GM12872 (cell line): ENCODE results near the gene LRP5.

Experiments
- TF ChIP-seq, protein P1 (sequence below): IDR thresholded peaks from 3 replicates; pipeline ENCODE4 v1.5.1; 2011; ENCODE audit warnings: low read depth, mild to moderate bottlenecking, low read length, moderate library complexity; ENCODE audit not compliant: insufficient read depth

The LRP5 gene

GRCh38 chr11:68328374-68329091 is 16.1 kb downstream of the LRP5 start:
- TF ChIP-seq, protein P1, sequence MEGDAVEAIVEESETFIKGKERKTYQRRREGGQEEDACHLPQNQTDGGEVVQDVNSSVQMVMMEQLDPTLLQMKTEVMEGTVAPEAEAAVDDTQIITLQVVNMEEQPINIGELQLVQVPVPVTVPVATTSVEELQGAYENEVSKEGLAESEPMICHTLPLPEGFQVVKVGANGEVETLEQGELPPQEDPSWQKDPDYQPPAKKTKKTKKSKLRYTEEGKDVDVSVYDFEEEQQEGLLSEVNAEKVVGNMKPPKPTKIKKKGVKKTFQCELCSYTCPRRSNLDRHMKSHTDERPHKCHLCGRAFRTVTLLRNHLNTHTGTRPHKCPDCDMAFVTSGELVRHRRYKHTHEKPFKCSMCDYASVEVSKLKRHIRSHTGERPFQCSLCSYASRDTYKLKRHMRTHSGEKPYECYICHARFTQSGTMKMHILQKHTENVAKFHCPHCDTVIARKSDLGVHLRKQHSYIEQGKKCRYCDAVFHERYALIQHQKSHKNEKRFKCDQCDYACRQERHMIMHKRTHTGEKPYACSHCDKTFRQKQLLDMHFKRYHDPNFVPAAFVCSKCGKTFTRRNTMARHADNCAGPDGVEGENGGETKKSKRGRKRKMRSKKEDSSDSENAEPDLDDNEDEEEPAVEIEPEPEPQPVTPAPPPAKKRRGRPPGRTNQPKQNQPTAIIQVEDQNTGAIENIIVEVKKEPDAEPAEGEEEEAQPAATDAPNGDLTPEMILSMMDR, result no peak

- TF ChIP-seq, protein P1, result no peak
These were observed 17.1 kb downstream of the LRP5 start for GRCh38 chr11:68329536-68329935.

GRCh38 chr11:68329978-68330699 is 17.7 kb downstream of the LRP5 start:
- TF ChIP-seq, protein P1, result no peak

DNA sequence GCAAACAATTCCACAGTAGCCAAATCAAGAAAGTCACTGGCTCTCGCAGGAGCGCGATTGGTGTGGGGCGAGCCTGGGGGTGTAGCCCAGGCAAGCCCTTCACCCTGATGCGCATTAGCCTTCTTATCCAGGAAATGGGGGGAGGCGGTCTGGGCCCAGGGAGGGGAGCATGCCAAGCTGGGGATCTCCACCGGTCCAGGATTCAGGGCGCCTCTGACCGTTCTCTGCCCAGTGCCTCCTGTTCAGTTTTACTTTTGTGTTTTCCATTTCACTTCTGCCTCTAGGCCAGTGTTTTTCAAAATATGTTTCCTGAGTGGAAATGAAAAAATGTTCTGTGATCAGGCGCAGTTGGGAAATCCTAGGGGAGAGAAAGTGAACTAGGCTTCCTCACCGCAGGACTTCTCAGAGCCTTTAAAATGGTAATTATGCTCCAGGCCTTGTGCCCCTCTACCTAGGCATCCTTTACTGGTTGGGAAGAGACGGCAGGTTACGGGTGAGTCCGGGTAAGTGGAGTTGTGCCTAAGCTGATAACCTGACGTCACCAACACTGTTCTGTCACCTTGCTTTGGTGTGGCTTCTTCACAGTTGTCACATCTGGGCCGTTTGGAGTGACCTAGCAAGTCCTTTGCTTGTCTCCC is 18.4 kb downstream of the LRP5 start:
- TF ChIP-seq, protein P1, result no peak

DNA sequence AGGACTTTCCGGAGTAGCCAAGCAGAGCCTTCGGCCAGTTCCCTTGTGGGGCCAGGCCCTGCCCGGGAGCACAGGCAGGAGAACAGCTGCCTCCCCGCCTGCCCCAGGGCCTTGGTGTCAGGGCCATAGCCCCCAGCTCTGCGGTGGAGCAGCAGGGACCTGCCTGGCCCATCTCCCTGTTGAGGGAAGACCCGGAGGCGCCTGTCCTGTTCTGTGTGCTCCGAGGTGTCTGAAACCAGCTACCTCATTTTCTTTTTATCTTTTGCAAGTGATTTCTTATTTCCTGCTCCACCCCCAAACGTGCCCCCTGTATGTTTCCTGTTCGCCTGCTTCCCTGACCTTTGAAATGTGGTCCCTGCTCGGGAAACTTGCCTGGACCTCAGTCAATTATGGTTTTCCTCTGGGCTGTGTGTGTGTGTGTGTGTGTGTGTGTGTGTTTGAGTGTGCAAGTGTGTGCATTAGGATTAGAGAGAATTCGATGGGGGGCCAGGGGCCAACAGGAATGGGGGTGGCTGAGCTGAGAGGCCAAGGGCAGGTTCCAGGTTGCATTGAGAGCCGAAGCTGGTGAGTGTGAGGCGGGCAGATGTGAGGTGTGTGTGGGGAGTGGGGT is 19.1 kb downstream of the LRP5 start:
- TF ChIP-seq, protein P1, result no peak

DNA sequence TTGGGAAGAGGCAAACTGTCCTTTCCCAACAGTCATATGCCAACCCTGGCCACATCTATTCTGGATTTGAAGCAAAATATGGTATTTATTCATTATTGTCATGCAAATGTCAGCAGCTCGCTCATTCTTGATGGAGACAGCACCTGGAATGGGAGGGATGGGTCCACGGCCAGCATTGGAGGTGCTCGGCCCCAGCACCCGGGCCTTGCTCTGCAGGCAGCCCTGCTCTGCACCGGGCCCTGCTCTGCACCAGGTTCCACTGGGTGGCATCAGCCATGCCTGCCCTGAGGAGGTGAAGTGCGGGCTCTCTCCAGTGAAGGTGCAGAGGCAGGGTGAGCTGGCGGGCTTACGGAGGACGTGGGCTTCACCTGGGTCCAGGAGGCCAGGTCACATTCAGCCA is 19.8 kb downstream of the LRP5 start:
- TF ChIP-seq, protein P1, result no peak

GRCh38 chr11:68333173-68333572 is 20.8 kb downstream of the LRP5 start:
- TF ChIP-seq, protein P1, result no peak
